Hepatocyte (in vitro differentiated cells): Measurements from ENCODE around the gene UBE2Q1. TPM values are rescaled to one million over a fixed set of nuclear protein-coding genes. Genes with fewer than 3 reads are reported as not detected.

Experiments
- DNase-seq: peaks from one replicate; pipeline ENCODE4 v3.0.0-alpha.2; 2016; ENCODE audit warnings: low spot score
- H2AFZ ChIP-seq: fragments of 200-600 bp; sonication (generic); 2 replicates; pipeline ENCODE4 v1.6.0; 2016; ENCODE audit warnings: antibody characterized with exemption, mild to moderate bottlenecking
- H3K27ac ChIP-seq: fragments of 200-600 bp; sonication (generic); 2 replicates; pipeline ENCODE4 v1.5.1; 2016; ENCODE audit warnings: mild to moderate bottlenecking
- H3K27me3 ChIP-seq: fragments of 200-600 bp; sonication (generic); 2 replicates; pipeline ENCODE4 v1.6.1; 2016
- H3K36me3 ChIP-seq: fragments of 200-600 bp; sonication (generic); replicated peaks from 2 replicates; pipeline ENCODE4 v1.5.1; 2016; ENCODE audit warnings: low read depth; ENCODE audit not compliant: insufficient read depth
- H3K4me1 ChIP-seq: fragments of 200-600 bp; sonication (generic); 2 replicates; pipeline ENCODE4 v1.5.1; 2016; ENCODE audit warnings: mild to moderate bottlenecking, moderate library complexity; ENCODE audit not compliant: insufficient read depth
- H3K4me2 ChIP-seq: fragments of 200-600 bp; sonication (generic); 2 replicates; pipeline ENCODE4 v1.6.0; 2016
- H3K4me3 ChIP-seq: fragments of 200-600 bp; sonication (generic); 2 replicates; pipeline ENCODE4 v1.5.1; 2016; ENCODE audit warnings: mild to moderate bottlenecking
- H3K79me2 ChIP-seq: fragments of 200-600 bp; sonication (generic); 2 replicates; pipeline ENCODE4 v1.6.0; 2017; ENCODE audit warnings: mild to moderate bottlenecking
- H3K9me2 ChIP-seq: fragments of 200-600 bp; sonication (generic); replicated peaks from 2 replicates; pipeline ENCODE4 v1.6.0; 2017; ENCODE audit warnings: mild to moderate bottlenecking; ENCODE audit not compliant: insufficient read depth
- H3K9me3 ChIP-seq: fragments of 200-600 bp; sonication (generic); 2 replicates; pipeline ENCODE4 v1.5.1; 2016; ENCODE audit warnings: low read depth, mild to moderate bottlenecking
- H4K20me1 ChIP-seq: fragments of 200-600 bp; sonication (generic); 2 replicates; pipeline ENCODE4 v1.6.0; 2016; ENCODE audit warnings: mild to moderate bottlenecking; ENCODE audit not compliant: insufficient read depth, poor library complexity, severe bottlenecking
- EZH2 ChIP-seq: fragments of 200-600 bp; sonication (generic); IDR thresholded peaks from 2 replicates; pipeline ENCODE4 v1.6.1; 2016; ENCODE audit warnings: antibody characterized with exemption, mild to moderate bottlenecking, borderline replicate concordance
- EZH2phosphoT487 ChIP-seq: fragments of 200-600 bp; sonication (generic); IDR thresholded peaks from one replicate; pipeline ENCODE4 v1.6.1; 2018; ENCODE audit warnings: antibody characterized with exemption, mild to moderate bottlenecking, low read depth, moderate library complexity; ENCODE audit not compliant: unreplicated experiment, severe bottlenecking
- WGBS: methylation state at CpG from one replicate; pipeline ENCODE4 v1.1.6; 2016; ENCODE audit warnings: low lambda C conversion rate; ENCODE audit errors: missing lambda C conversion rate; 5-methylcytosine and 5-hydroxymethylcytosine counted together
- polyA plus RNA-seq: library from polyadenylated mRNA; unstranded; fragments of >200 nt; fragmentation: Nextera tagmentation; extraction: Ambion mirVana; gene quantifications from 2 replicates; pipeline ENCODE4 v1.2.1, GENCODE V29; 2016
- total RNA-seq: library from RNA; depleted of rRNA; stranded (reverse); fragments of >200 nt; gene quantifications from 2 replicates; pipeline ENCODE4 v1.2.3, GENCODE V29; 2014
- TF ChIP-seq, protein P1 (sequence below): fragments of 200-600 bp; sonication (generic); IDR thresholded peaks from 2 replicates; pipeline ENCODE4 v1.5.1; 2016; ENCODE audit warnings: antibody characterized with exemption, mild to moderate bottlenecking; ENCODE audit not compliant: poor library complexity

UBE2Q1 gene
- total and polyA plus RNA-seq, 2 experiments from 2014 or later, result 46.9 to 60.3 TPM

DNA sequence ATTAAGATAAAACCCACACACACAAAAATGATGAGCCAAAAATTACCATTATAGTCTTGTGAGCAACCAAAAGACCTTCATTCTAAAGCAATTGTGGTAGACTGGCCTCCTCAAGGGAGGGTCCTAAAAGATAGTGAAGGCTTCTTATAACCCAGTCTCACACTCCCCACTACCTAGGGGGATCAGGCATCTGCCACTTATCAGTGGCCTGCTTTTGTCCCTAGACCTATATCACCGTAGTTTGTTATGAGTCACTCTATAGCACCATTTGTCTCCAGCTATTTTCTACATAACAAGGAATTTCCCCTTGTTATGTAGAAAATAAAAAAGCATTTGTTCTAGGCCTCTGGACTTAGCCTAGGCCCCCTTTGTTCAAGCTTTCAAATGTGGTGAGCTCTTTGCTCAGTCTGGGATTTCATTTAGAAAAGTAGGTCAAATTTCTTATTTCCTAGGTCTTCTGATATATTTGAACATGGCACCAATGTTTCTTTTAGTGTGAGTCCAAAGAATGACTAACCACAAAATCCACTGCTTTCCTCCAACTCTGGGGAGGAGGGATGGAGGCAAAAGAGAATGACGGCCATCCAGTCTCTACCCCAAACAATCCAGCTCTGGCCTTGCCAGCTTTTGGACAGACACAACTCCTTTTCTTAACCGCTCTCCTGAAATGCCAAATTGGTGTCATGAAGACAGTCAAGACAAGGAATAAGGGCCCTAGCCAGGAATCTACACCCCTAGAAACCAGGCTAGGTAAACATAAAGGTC lies 40.6 kb upstream of the UBE2Q1 start:
- no peaks in the 10 kb centered on the region for H3K36me3 ChIP-seq
- H3K9me2 ChIP-seq, result no peaks in the 10 kb centered on the region
- H3K9me3 ChIP-seq, result no peaks in the 10 kb centered on the region
- H3K4me1 ChIP-seq, result no peaks in the 10 kb centered on the region
- no peak overlapping the region for H2AFZ ChIP-seq
- DNase-seq, result no peak
- no peak overlapping the region for H3K4me2 ChIP-seq
- H3K27ac ChIP-seq, result no peak overlapping the region
- H3K27me3 ChIP-seq, result no peaks in the 10 kb centered on the region
- H3K79me2 ChIP-seq, result peaks cover 59% of the 10 kb centered on the region
- TF ChIP-seq, protein P1, sequence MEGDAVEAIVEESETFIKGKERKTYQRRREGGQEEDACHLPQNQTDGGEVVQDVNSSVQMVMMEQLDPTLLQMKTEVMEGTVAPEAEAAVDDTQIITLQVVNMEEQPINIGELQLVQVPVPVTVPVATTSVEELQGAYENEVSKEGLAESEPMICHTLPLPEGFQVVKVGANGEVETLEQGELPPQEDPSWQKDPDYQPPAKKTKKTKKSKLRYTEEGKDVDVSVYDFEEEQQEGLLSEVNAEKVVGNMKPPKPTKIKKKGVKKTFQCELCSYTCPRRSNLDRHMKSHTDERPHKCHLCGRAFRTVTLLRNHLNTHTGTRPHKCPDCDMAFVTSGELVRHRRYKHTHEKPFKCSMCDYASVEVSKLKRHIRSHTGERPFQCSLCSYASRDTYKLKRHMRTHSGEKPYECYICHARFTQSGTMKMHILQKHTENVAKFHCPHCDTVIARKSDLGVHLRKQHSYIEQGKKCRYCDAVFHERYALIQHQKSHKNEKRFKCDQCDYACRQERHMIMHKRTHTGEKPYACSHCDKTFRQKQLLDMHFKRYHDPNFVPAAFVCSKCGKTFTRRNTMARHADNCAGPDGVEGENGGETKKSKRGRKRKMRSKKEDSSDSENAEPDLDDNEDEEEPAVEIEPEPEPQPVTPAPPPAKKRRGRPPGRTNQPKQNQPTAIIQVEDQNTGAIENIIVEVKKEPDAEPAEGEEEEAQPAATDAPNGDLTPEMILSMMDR, result no peak
- TF ChIP-seq EZH2phosphoT487, result no peak
- no peak for TF ChIP-seq EZH2
- H3K4me3 ChIP-seq, result no peak overlapping the region
- H4K20me1 ChIP-seq, result peaks cover 70% of the 10 kb centered on the region
- WGBS, result 79% methylated on average over 3 of the region's 3 CpGs

DNA sequence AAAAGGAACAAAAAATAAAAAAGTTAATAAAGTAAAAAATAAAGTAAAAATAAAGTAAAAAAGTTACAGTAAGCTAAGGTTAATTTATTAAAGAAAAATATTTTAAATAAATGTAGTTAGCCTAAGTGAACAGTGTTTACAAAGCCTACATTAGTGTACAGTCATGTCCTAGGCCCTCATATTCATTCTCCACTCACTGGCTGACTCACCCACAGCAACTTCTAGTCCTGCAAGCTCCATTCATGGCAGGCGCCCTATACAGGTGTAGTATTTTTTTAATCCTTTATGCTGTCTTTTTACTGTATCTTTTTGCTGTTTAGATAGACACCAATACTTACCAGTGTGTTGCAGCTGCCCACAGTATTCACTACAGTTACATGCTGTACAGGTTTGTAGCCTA lies 37.2 kb upstream of the UBE2Q1 start:
- Histone ChIP-seq H3K9me3 (no peaks in the 10 kb centered on the region), H3K4me1 (no peaks in the 10 kb centered on the region), H4K20me1 (peaks cover 36% of the 10 kb centered on the region), H3K36me3 (no peaks in the 10 kb centered on the region), H3K27ac (no peak overlapping the region), H3K27me3 (no peaks in the 10 kb centered on the region), H3K4me2 (no peak overlapping the region), H2AFZ (no peak overlapping the region), H3K9me2 (no peaks in the 10 kb centered on the region), H3K79me2 (peaks cover 24% of the 10 kb centered on the region), H3K4me3 (no peak overlapping the region)
- TF ChIP-seq EZH2, result no peak
- no peak for TF ChIP-seq EZH2phosphoT487
- TF ChIP-seq, protein P1, result no peak
- no peak for DNase-seq
- 89% methylated on average over 1 of the region's 1 CpG for WGBS

DNA sequence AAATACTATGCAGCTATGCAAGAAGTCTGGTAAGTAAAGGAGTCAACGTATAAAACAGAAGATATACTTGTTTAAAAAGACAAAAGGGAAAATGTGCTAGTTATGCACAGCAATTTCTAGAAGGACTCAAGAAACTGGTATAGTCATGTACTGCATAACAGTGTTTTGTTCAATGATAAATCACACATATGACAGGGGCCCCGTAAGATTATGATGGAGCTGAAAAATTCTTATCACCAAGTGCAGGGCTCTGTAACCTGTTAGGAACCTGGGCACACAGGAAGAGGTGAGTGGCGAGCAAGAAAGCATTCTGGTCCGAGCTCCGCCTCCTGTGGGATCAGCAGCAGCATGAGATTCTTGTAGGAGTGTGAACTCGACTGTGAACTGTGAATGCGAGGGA lies 36.3 kb upstream of the UBE2Q1 start:
- no peaks in the 10 kb centered on the region for H3K36me3 ChIP-seq
- H3K9me3 ChIP-seq, result no peaks in the 10 kb centered on the region
- 92% methylated on average over 7 of the region's 7 CpGs for WGBS
- H4K20me1 ChIP-seq, result peaks cover 28% of the 10 kb centered on the region
- TF ChIP-seq, protein P1, result no peak
- TF ChIP-seq EZH2, result no peak
- no peak for TF ChIP-seq EZH2phosphoT487
- no peaks in the 10 kb centered on the region for H3K9me2 ChIP-seq
- no peak overlapping the region for H2AFZ ChIP-seq
- peaks cover 16% of the 10 kb centered on the region for H3K79me2 ChIP-seq
- no peaks in the 10 kb centered on the region for H3K27me3 ChIP-seq
- DNase-seq, result no peak
- no peak overlapping the region for H3K27ac ChIP-seq
- H3K4me1 ChIP-seq, result no peaks in the 10 kb centered on the region
- no peak overlapping the region for H3K4me3 ChIP-seq
- no peak overlapping the region for H3K4me2 ChIP-seq
